Measurements from ENCODE around the gene MORN1.

DNA sequence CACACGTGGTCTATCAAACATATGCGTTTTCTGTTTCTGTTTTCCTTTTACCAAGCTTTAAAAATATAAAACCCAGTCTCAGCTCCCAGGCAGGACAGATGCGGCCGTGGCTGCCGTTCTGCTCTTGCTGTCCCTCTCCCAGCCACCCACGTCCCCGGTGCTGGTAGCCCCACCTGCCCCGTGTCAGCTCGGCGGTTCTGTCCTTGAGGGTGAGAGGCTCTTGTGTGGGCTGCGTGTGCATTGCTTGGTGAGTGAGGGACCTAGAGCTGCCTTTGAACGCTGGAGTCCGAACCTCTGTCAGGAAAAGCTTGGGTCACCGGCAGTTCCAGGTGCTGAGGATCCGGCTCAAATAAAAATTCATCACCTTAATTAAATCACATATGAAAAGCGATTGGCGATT is 4.7 kb upstream of the MORN1 start:
- TF ChIP-seq, protein P1, sequence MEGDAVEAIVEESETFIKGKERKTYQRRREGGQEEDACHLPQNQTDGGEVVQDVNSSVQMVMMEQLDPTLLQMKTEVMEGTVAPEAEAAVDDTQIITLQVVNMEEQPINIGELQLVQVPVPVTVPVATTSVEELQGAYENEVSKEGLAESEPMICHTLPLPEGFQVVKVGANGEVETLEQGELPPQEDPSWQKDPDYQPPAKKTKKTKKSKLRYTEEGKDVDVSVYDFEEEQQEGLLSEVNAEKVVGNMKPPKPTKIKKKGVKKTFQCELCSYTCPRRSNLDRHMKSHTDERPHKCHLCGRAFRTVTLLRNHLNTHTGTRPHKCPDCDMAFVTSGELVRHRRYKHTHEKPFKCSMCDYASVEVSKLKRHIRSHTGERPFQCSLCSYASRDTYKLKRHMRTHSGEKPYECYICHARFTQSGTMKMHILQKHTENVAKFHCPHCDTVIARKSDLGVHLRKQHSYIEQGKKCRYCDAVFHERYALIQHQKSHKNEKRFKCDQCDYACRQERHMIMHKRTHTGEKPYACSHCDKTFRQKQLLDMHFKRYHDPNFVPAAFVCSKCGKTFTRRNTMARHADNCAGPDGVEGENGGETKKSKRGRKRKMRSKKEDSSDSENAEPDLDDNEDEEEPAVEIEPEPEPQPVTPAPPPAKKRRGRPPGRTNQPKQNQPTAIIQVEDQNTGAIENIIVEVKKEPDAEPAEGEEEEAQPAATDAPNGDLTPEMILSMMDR (IDR thresholded peaks at IDR 0.05; ENCODE audit: low read depth, low read length, poor library complexity, severe bottlenecking): no peak
- no peak for TF ChIP-seq EZH2phosphoT487 (IDR thresholded peaks at IDR 0.05; ENCODE audit: borderline replicate concordance, low read length)
